IMR-90 (cell line): ENCODE data around the gene BCAS3. TPM values are rescaled to one million over a fixed set of nuclear protein-coding genes. Genes with fewer than 3 reads are reported as not detected.

Source experiments
- ATAC-seq: fragments of 200-7000 bp; cut with Tn5 transposase; 2 replicates; pipeline ENCODE4 v1.9.1; 2020; ENCODE audit warnings: low read depth, mild to moderate bottlenecking, moderate library complexity
- BruUV-seq: library from RNA; stranded (reverse); fragments of 400-500 nt; replicated peaks from 2 replicates; lab custom pipeline; 2021; lab: Mats Ljungman, UMichigan
- CTCF ChIA-PET: fragments of 300-600 bp; formaldehyde crosslinking; extraction: SDS; loops from one replicate; lab custom pipeline; 2021; ENCODE audit warnings: antibody characterized with exemption; lab: Yijun Ruan, JAX
- POLR2A ChIA-PET: fragments of 300-600 bp; sonication (Branson Sonifier 250); formaldehyde crosslinking; loops from one replicate; lab custom pipeline; 2022; ENCODE audit warnings: antibody characterized with exemption; ENCODE audit not compliant: unreplicated experiment; lab: Charles Lee
- DNase-seq: peaks from one replicate; pipeline ENCODE4 v3.0.0; 2013
- H2AFZ ChIP-seq: replicated peaks from 2 replicates; pipeline ENCODE3; 2013; ENCODE audit warnings: low read length, mild to moderate bottlenecking; ENCODE audit not compliant: poor library complexity
- H2AK5ac ChIP-seq: 2 replicates; pipeline ENCODE4 v1.6.1; 2013; ENCODE audit warnings: low read depth, low read length, inconsistent platforms
- H2AK9ac ChIP-seq: replicated peaks from 2 replicates; pipeline ENCODE3; 2013; ENCODE audit warnings: mild to moderate bottlenecking, low read depth, low read length, moderate library complexity; ENCODE audit not compliant: poor library complexity
- H2BK120ac ChIP-seq: 2 replicates; pipeline ENCODE4 v1.6.1; 2013; ENCODE audit warnings: low read depth, low read length, inconsistent platforms
- H2BK15ac ChIP-seq: 3 replicates; pipeline ENCODE4 v1.6.1; 2013; ENCODE audit warnings: low read depth, low read length, inconsistent platforms
- H2BK20ac ChIP-seq: 2 replicates; pipeline ENCODE4 v1.6.1; 2013; ENCODE audit warnings: low read depth, mild to moderate bottlenecking, inconsistent platforms, low read length, moderate library complexity
- H2BK5ac ChIP-seq: 2 replicates; pipeline ENCODE4 v1.6.1; 2013; ENCODE audit warnings: mild to moderate bottlenecking, low read depth, low read length, inconsistent platforms; ENCODE audit not compliant: poor library complexity, severe bottlenecking
- H3K14ac ChIP-seq: replicated peaks from 2 replicates; pipeline ENCODE4 v1.6.1; 2013; ENCODE audit warnings: low read depth, low read length, inconsistent platforms
- H3K18ac ChIP-seq: 2 replicates; pipeline ENCODE4 v1.6.1; 2013; ENCODE audit warnings: low read depth, low read length, control low read depth
- H3K23ac ChIP-seq: 2 replicates; pipeline ENCODE4 v1.6.1; 2013; ENCODE audit warnings: low read depth, low read length, inconsistent platforms
- H3K27ac ChIP-seq: 2 replicates; pipeline ENCODE4 v1.5.1; 2013; ENCODE audit warnings: mild to moderate bottlenecking, control low read depth, low read length; ENCODE audit not compliant: insufficient read depth
- H3K27me3 ChIP-seq: 2 replicates; pipeline ENCODE4 v1.6.1; 2013; ENCODE audit warnings: low read length; ENCODE audit not compliant: control insufficient read depth, insufficient read depth
- H3K36me3 ChIP-seq: 2 replicates; pipeline ENCODE4 v1.6.1; 2013; ENCODE audit warnings: low read length, mixed read lengths; ENCODE audit not compliant: control insufficient read depth, insufficient read depth
- H3K4ac ChIP-seq: 2 replicates; pipeline ENCODE4 v1.6.1; 2013; ENCODE audit warnings: low read depth, low read length, inconsistent platforms
- H3K4me1 ChIP-seq: 2 replicates; pipeline ENCODE4 v1.6.1; 2013; ENCODE audit warnings: low read length, mixed read lengths; ENCODE audit not compliant: control insufficient read depth, insufficient read depth
- H3K4me2 ChIP-seq: 2 replicates; pipeline ENCODE4 v1.6.1; 2013; ENCODE audit warnings: low read depth, mild to moderate bottlenecking, control low read depth, low read length, moderate library complexity
- H3K4me3 ChIP-seq: 2 replicates; pipeline ENCODE4 v1.5.1; 2013; ENCODE audit warnings: low read depth, mild to moderate bottlenecking, control low read depth, low read length, moderate library complexity; ENCODE audit not compliant: insufficient read depth
- H3K56ac ChIP-seq: 2 replicates; pipeline ENCODE4 v1.6.1; 2013; ENCODE audit warnings: low read length, inconsistent platforms; ENCODE audit not compliant: insufficient read depth; ENCODE audit errors: extremely low read depth
- H3K79me1 ChIP-seq, 2 experiments: 2 replicates each; pipeline ENCODE4 v1.6.1; 2013; ENCODE audit warnings: low read length in 2 of 2, inconsistent platforms in 1 of 2, low read depth in 1 of 2
- H3K9ac ChIP-seq: 2 replicates; pipeline ENCODE4 v1.6.1; 2013; ENCODE audit warnings: low read depth, low read length, control low read depth
- H3K9me1 ChIP-seq: 2 replicates; pipeline ENCODE4 v1.6.1; 2013; ENCODE audit warnings: low read length, inconsistent platforms; ENCODE audit not compliant: insufficient read depth
- H3K9me3 ChIP-seq: 2 replicates; pipeline ENCODE4 v1.6.1; 2013; ENCODE audit warnings: low read length; ENCODE audit not compliant: control insufficient read depth, insufficient read depth
- H4K20me1 ChIP-seq: 2 replicates; pipeline ENCODE4 v1.6.1; 2013; ENCODE audit warnings: low read length, inconsistent platforms; ENCODE audit not compliant: insufficient read depth
- H4K5ac ChIP-seq: 2 replicates; pipeline ENCODE4 v1.6.1; 2013; ENCODE audit warnings: mild to moderate bottlenecking, low read depth, low read length, control low read depth
- H4K8ac ChIP-seq, 2 experiments: 2 replicates each; pipeline ENCODE4 v1.6.1; 2013; ENCODE audit warnings: low read depth in 2 of 2, low read length in 2 of 2, control low read depth in 1 of 2, inconsistent platforms in 1 of 2
- H4K91ac ChIP-seq: 2 replicates; pipeline ENCODE4 v1.6.1; 2013; ENCODE audit warnings: low read depth, low read length, inconsistent platforms; ENCODE audit not compliant: insufficient read depth
- BHLHE40 ChIP-seq: fragments of 150-350 bp; IDR thresholded peaks from 2 replicates; pipeline ENCODE4 v1.6.1; 2016; ENCODE audit warnings: mild to moderate bottlenecking, low read depth, low read length
- FOS ChIP-seq: fragments of 150-350 bp; IDR thresholded peaks from 2 replicates; pipeline ENCODE4 v1.6.1; 2016; ENCODE audit warnings: low read depth, low read length
- MAFK ChIP-seq: IDR thresholded peaks from 2 replicates; pipeline ENCODE4 v1.6.1; 2012; ENCODE audit warnings: low read depth, low read length, improper control_type of control experiment
- MAZ ChIP-seq: IDR thresholded peaks from 2 replicates; pipeline ENCODE4 v1.6.1; 2012; ENCODE audit warnings: low read depth, mild to moderate bottlenecking, low read length, improper control_type of control experiment, moderate library complexity, borderline replicate concordance
- MXI1 ChIP-seq: IDR thresholded peaks from 2 replicates; pipeline ENCODE4 v1.6.1; 2012; ENCODE audit warnings: low read depth, mild to moderate bottlenecking, low read length, moderate library complexity, borderline replicate concordance
- NFE2L2 ChIP-seq: fragments of 150-350 bp; IDR thresholded peaks from 2 replicates; pipeline ENCODE4 v1.6.1; 2016; ENCODE audit warnings: low read depth, mild to moderate bottlenecking, low read length
- RAD21 ChIP-seq: IDR thresholded peaks from 2 replicates; pipeline ENCODE4 v1.6.1; 2012; ENCODE audit warnings: low read length, improper control_type of control experiment
- RCOR1 ChIP-seq: IDR thresholded peaks from 2 replicates; pipeline ENCODE4 v1.6.1; 2012; ENCODE audit warnings: mild to moderate bottlenecking, low read length, improper control_type of control experiment; ENCODE audit not compliant: insufficient replicate concordance
- RFX5 ChIP-seq: IDR thresholded peaks from 2 replicates; pipeline ENCODE4 v1.8.0; 2012; ENCODE audit warnings: low read depth, mild to moderate bottlenecking, low read length, moderate library complexity
- SMC3 ChIP-seq: fragments of 150-350 bp; IDR thresholded peaks from 2 replicates; pipeline ENCODE4 v1.6.1; 2016; ENCODE audit warnings: low read depth, mild to moderate bottlenecking, antibody characterized with exemption, low read length, moderate library complexity
- USF2 ChIP-seq: fragments of 150-350 bp; IDR thresholded peaks from 2 replicates; pipeline ENCODE4 v1.6.1; 2017; ENCODE audit warnings: mild to moderate bottlenecking, antibody characterized with exemption, low read length, low read depth
- WGBS, 2 experiments: methylation state at CpG; one replicate each; pipeline versions ENCODE4 v1.1.5 to v1.1.7; 2013; ENCODE audit warnings: missing lambda C conversion rate in 2 of 2; ENCODE audit not compliant: insufficient read length in 1 of 2; ENCODE audit errors: extremely low coverage in 2 of 2; 5-methylcytosine and 5-hydroxymethylcytosine counted together
- dilution Hi-C: fragments of 300-500 bp; cut with HindIII; formaldehyde crosslinking; loops from one replicate; pipeline ENCODE4 v1.14.3; 2018; ENCODE audit warnings: low sequenced_read_pairs; ENCODE audit not compliant: unreplicated experiment
- in situ Hi-C: fragments of 300-500 bp; cut with MboI; formaldehyde crosslinking; loops from 3 replicates; pipeline ENCODE4 v1.14.3; 2019; ENCODE audit warnings: low sequenced_read_pairs, inconsistent platforms, mixed read lengths
- intact Hi-C: fragments of 100-400 bp; cut with micrococcal nuclease; formaldehyde crosslinking; loops from 2 replicates; pipeline ENCODE4 v1.10.0; 2022
- polyA plus RNA-seq, 3 experiments: library from polyadenylated mRNA; depleted of rRNA; stranded (reverse); fragments of >200 nt; gene quantifications; 2 replicates each; pipeline ENCODE4 v1.2.3, GENCODE V29; 2012; ENCODE audit warnings: low replicate concordance in 1 of 3
- total RNA-seq: library from RNA; depleted of rRNA; stranded (reverse); fragments of >200 nt; gene quantifications from 2 replicates; pipeline ENCODE4 v1.2.3, GENCODE V29; 2012
- TF ChIP-seq, protein P1 (sequence below): fragments of 150-350 bp; IDR thresholded peaks from 2 replicates; pipeline ENCODE4 v1.6.1; 2016; ENCODE audit warnings: low read depth, mild to moderate bottlenecking, low read length, moderate library complexity, borderline replicate concordance

BCAS3 gene
- total and polyA plus RNA-seq, 2 of the 4 experiments (the other 2 are of a cell fraction): 6.3 to 27.1 TPM

DNA sequence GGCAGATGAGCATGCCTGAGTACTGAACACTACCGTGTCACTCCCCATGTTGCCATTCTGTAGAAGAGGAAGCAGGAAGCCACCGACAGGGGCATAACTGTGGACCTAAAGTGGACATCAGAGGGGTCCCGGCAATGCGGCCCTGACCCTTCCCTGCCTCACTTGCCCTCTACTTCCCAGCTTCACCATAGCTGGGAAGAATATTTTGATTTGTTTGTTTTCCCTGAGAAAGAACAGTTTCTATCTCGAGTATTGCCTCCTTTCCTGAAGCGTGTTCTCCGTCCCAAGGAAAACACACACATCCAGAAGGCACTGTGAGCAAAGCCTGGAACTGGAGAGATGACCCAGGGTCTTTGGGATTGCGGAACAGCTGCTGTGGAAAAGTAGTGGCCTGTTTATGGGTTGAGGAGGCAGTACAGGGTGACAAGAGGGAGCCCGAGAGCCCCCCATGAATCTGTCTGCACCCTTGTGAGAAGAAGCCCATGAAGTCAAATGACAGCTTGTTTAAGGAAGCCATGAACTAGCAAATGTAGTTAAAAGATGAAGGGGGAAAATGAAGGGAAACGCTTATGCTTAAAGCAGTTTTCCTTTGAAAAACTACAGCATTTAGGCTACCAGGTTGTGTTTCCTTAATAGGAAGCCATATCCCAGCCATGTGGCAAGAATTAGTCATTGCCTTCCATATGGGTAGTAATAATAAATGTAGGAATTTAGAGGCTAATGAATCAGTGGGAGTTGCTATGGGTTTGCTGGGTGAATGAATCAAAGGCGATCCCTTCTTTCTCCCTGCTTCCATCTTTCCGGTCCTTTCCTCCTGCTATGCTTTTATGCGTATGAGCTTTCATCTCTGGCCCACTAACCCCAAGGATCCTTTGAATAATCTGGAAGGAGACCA lies 632.0 kb downstream of the BCAS3 start (continued):
- TF ChIP-seq RCOR1 (no peak), RAD21 (peak; percentile 34), NFE2L2 (no peak), MXI1 (no peak; the same call in 1 of the 2 replicates)

DNA sequence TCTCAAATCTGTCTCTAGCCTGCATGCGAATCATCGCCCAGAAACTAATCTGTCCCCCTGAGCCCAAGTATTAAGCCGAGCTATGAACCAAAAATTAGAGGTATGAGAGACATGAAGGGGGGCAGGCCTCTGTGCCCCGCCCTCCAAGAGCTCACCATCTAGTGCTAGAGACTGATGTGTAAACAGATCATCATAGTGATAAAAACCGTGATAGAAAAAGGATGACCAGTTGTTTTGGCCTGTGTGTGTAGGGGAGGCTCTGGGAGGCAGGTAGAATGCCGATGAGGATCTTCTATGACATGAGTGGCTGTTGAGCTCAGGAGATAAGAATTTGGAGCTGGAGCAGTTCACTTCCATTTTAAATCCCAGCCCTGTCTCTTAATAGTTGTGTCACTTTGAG lies 632.9 kb downstream of the BCAS3 start:
- Histone ChIP-seq H2BK5ac (peak overlapping the region; percentile 95), H2AK5ac (peak overlapping the region; percentile 83), H3K27me3 (no peaks in the 10 kb centered on the region), H2BK15ac (peak overlapping the region; percentile 93), H3K9me1 (peaks cover 9% of the 10 kb centered on the region; the same call in 1 of the 2 replicates), H3K79me1 (peaks cover 0 to 29% of the 10 kb centered on the region in 2 experiments; a peak in 2 of 4 replicates), H2BK120ac (peak overlapping the region; percentile 98), H3K56ac (peak overlapping the region; percentile 67), H3K27ac (peak overlapping the region; percentile 97), H3K4me2 (no peak overlapping the region), H3K23ac (peak overlapping the region; percentile 90), H4K91ac (peak overlapping the region; percentile 85), H4K8ac (peak overlapping the region; percentile 95 to 98), H3K36me3 (no peaks in the 10 kb centered on the region), H3K9me3 (no peaks in the 10 kb centered on the region), H3K4ac (peak overlapping the region; percentile 96), H3K4me1 (peaks cover 30% of the 10 kb centered on the region), H3K18ac (peak overlapping the region; percentile 92), H4K20me1 (no peaks in the 10 kb centered on the region), H4K5ac (peak overlapping the region; percentile 25), H2BK20ac (peak overlapping the region; percentile 69), H3K4me3 (no peak overlapping the region), H3K9ac (peak overlapping the region; percentile 39; the same call in 1 of the 2 replicates), H2AFZ (peak overlapping the region; percentile 2), H3K14ac (peak overlapping the region; percentile 49), H2AK9ac (peak overlapping the region; percentile 7)
- in situ Hi-C loops (loop anchor here (5.0 kb wide), 1 partner anchor 82 kb away; no protein-coding TSS in a partner anchor), dilution Hi-C loops (no loop called here), intact Hi-C loops (no loop called here)
- BruUV-seq: no TSS peak
- CTCF ChIA-PET: interaction anchor here (1.2 to 1.3 kb wide), 2 partner anchors 10 to 58 kb away, joined by 3 to 4 read pairs; no protein-coding TSS in a partner anchor
- POLR2A ChIA-PET: interaction anchor here (1.1 kb wide), 1 partner anchor 92 kb away, joined by 4 read pairs; no protein-coding TSS in a partner anchor
- DNase-seq (no peak), ATAC-seq (0 out of 2 replicates have a peak, but pooled peaks have one; percentile 1)
- no CpG with 5 or more reads among the region's 6 CpGs for WGBS, 2 experiments
- TF ChIP-seq SMC3 (no peak), BHLHE40 (no peak), USF2 (no peak), RAD21 (no peak), RCOR1 (no peak), NFE2L2 (no peak), FOS (no peak), RFX5 (no peak), MAZ (no peak), MAFK (no peak)
- TF ChIP-seq, protein P1, sequence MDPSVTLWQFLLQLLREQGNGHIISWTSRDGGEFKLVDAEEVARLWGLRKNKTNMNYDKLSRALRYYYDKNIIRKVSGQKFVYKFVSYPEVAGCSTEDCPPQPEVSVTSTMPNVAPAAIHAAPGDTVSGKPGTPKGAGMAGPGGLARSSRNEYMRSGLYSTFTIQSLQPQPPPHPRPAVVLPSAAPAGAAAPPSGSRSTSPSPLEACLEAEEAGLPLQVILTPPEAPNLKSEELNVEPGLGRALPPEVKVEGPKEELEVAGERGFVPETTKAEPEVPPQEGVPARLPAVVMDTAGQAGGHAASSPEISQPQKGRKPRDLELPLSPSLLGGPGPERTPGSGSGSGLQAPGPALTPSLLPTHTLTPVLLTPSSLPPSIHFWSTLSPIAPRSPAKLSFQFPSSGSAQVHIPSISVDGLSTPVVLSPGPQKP: no peak
